Measurements from ENCODE around the gene RNF113B.

Gene RNF113B

DNA sequence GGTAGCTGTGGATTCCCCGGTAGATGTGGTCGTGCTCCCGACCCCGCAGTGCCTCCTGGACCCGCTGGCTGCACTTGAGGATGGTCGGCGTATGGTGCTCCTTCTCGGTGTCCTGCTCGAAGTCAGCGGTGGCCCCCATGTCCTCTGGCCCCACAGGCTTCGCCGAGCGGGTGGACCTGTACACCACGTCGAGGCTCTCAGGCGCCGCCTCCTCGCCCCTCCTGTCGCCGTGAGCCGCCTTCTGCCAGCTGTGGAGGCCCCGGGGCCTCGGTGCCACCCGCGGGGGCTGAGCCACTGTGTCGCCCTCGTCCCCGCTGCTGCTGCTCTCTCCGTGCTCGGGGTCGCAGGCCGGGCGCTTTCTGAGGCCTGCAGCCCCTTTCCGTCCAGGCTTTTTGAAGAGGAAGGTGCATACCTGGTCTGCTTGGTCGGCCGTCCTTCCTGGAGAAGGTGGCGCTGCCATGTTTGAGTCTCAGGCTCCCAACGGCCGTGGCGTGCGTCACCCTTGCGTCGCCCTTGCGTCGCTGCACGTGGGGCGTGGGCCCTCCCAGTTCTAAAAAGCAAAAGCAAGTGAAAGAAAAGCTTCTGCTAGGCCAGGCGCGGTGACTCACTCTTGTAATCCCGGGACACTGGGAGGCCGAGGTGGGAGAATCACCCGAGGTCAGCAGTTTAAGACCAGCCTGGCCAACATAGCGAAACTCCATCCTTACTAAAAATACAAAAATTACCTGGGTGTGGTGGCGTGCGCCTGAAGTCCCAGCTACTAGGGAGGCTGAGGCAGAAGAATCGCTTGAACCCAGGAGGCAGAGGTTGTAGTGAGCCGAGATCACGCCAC lies at the start of gene RNF113B:
TSS of gene RNF113B (minus strand) at position 493 of the 832 bp plus-strand sequence. CDS start at position 460, 33 bp downstream.
- DNase-seq = no peak

- no peak for DNase-seq
These were observed 49.4 kb upstream of the RNF113B start for GRCh38 chr13:98226496-98226895.

- no peak for DNase-seq
These were observed 48.2 kb upstream of the RNF113B start for GRCh38 chr13:98225036-98225940.

DNA sequence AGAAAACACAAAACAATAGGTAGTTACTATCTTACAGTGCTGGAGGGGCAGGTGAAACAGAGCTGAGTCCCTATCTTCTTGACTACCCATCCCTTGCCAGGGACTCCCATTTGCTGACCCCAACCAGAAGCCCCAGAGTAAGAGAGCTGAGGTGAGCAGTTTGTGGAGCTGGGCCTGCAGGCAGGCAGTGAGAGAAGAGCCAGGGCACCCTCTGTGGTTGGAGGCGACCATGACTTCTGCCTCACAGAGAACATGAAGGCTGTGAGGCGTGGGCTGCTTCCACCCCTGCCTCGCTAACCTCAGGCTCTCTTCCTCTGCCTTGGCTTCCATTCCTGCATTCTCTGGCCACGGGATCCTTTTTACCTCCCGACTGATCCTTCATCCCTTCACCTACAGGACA lies 47.5 kb upstream of the RNF113B start:
- no peak for DNase-seq

DNA sequence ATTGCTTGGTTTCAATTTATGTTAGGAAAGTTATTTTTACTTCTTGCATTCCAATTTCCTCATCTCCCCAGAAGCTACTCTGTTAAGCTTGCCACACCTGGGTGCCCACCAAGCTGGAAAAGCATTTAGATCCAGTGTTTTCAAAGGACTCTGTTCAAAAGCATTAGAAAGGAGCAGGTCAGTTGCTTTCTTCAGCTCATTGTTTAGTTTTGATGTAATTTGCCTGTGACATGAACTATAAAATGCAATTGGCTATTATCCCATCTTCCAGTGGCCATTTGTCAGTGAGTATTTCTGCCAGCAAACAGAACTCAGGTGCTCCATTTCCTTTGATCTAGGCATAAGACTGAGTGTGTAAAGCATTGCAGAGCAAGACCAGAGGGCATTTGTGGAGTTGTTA lies 46.7 kb upstream of the RNF113B start:
- DNase-seq = no peak

DNA sequence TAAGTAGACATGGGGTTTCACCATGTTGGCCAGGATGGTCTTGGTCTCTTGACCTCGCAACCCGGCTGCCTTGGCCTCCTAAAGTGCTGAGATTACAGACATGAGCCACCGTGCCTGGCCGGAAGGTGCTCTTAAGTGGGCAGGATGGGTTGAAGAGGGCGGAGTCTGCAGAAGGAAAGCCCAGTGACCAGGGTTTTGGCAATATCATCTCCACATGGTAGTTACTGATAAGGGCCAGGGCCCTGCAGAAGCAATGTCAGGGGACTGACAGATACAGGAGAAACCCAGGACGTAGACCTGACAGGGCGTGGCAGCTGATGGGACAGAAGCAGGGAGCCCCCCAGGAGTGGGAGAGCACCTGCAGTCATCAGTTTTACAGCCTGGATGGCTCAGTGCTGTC lies 45.7 kb upstream of the RNF113B start:
- no peak for DNase-seq

DNA sequence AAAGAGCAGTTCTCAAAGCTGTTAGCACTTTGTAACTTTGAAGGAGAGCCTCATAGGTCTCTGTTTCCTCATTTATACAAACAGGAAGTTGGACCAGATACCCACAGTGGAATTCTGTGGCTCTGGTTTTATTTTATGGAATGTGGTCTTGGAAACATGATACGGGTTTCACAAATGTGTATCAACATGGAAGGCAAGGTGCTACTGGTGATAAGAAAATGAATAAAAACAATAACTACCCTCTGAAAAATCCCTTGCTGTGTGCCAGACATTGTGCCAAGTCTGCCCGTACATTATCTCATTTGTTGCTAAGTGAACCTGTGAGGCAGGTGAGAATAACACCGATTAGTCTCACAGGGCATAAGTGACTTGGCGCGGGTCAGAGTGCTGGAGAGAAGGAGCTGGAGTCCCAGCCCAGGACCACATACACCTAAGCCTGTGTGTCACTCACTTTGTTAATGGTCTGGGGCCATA lies 45.0 kb upstream of the RNF113B start:
- no peak for DNase-seq

- no peak for DNase-seq
These were observed 44.2 kb upstream of the RNF113B start for GRCh38 chr13:98221234-98221633.

DNA sequence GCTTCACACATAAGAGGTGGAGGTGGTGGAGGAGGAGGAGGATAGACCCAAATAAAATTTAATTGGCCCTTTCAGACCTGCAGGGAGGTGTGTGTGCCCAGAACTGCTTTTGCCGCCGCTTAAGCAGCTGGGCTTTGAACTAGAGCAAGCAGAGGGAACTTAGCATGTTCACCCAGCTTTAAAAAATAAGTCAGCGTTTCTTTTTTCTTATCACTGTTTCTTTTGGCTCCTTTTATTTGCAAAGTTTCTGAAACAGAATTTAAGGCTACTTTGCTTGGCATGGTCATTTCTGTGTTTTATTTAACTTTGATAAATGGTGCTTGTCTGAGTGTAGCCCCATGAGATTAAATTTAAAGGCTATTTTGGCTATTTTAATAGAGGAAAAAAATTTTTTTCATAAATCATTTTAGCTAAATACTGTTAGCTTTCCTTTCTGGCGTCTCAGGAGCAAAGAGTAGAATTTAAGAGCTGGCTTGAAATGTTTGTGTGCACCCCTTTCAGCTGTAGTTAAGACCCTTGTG lies 43.3 kb upstream of the RNF113B start:
- DNase-seq = no peak

GRCh38 chr13:98219685-98220084 lies 42.6 kb upstream of the RNF113B start:
- DNase-seq = no peak

DNA sequence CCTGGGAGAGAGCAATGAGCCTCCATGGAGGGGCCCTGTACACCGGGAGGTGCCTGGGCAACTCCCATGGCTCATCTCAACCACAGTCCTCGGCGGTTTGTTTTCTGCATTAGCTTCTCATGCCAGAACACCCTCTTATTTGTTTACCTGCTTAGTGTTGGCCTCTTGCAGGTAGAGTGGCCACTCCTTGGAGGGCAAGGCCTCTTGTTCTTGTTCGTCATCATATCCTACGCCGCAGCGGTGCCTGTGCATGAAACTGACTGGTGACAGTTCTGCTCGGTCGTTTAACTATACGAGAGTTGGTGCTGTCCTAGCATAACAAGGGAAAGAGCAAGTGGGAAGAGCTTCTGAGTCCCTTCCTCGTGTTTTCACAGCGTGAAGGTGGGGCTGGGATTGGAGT lies 40.5 kb upstream of the RNF113B start:
- no peak for DNase-seq

- DNase-seq = no peak
These were observed 39.7 kb upstream of the RNF113B start for GRCh38 chr13:98216711-98217285.

DNA sequence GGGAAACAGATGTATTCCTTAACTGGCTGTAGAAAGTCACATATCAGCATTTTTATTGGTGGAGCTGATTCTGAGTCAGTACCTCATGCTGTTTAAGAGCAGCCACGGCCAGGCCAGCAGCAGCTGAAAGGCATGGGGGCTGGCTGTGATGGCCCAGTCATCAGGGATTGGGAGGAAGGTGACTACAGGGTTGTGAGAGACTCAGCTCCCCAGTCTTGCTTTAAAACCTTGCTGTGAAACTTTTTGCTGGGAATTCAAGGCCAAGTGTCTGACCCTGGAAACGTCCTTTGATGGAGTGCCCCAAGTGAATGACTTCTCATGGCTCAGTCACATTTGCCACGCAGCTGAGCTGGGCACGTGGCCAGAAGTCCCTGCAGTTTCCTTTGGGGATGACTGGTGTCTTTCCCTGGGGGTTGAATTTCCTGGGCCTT lies 39.1 kb upstream of the RNF113B start:
- no peak for DNase-seq

DNA sequence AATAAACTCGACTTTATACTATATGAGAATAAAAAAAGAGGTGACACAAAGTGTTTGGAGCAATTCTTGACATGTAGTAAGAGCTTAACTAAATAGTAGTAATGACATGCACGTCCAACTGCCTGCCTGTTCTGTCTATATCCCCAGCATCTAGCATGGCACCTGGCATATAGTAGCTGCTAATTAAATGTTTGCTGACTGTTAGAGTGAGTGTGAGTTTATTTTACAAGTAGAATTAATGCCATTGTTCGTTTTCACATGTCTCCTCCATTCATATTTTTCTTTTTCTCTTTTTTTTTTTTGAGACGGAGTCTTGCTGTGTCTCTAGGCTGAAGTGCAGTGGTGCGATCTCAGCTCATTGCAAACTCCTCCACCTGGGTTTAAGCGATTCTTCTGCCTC lies 38.4 kb upstream of the RNF113B start:
- DNase-seq = no peak

GRCh38 chr13:98214707-98215106 lies 37.6 kb upstream of the RNF113B start:
- DNase-seq = no peak

- DNase-seq = no peak
These were observed 37.1 kb upstream of the RNF113B start for GRCh38 chr13:98214008-98214643.

DNA sequence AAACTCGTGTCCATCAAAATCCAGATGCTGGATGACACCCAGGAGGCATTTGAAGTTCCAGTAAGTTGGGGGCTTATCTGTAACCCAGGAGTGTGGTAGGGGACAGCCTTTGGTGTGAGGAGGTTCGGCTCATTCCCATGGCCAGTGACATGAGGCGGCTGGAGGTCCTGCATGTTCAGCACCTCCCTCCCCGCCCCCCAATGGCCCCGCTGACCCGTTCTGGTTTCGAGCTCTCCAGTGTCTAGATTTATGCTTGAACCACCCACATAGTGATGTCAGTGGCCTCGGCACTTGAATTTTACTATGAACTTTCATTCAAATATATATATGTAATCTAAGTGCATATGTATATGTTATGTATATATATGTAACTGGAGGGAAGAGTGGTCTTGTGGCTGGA lies 36.3 kb upstream of the RNF113B start:
- DNase-seq = no peak

DNA sequence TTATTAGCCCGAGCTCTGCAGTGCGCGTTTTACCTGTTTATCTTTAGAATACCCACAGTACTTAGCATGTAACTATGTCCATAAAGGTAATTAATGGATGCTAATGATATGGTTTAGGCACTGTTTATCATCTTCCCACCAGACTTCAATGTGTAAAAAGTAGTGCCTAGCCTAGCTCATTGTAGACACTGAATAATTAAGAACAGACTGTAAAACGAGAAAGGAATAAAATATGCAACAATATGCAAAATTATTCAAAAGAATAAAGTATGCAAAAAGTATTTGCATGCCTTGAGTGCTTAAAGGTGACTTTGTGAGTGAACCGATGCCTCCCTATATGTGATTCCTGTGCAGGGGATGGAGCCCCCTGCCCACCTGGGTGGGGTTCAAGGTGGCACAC lies 35.7 kb upstream of the RNF113B start:
- no peak for DNase-seq

GRCh38 chr13:98208606-98209005 lies 31.5 kb upstream of the RNF113B start:
- no peak for DNase-seq

GRCh38 chr13:98207416-98207815 lies 30.3 kb upstream of the RNF113B start:
- no peak for DNase-seq

- DNase-seq = no peak
These were observed 29.9 kb upstream of the RNF113B start for GRCh38 chr13:98206946-98207345.

- DNase-seq = no peak
These were observed 27.5 kb upstream of the RNF113B start for GRCh38 chr13:98204546-98204945.
